Activated CD4-positive, CD25-positive, alpha-beta regulatory T cell (primary cell): Measurements from ENCODE around the gene PABPN1L.

ENCODE experiments used
- DNase-seq, 4 experiments: peaks; one replicate each; lab custom pipeline; 2025; lab: John Stamatoyannopoulos, UW

PABPN1L gene

DNA sequence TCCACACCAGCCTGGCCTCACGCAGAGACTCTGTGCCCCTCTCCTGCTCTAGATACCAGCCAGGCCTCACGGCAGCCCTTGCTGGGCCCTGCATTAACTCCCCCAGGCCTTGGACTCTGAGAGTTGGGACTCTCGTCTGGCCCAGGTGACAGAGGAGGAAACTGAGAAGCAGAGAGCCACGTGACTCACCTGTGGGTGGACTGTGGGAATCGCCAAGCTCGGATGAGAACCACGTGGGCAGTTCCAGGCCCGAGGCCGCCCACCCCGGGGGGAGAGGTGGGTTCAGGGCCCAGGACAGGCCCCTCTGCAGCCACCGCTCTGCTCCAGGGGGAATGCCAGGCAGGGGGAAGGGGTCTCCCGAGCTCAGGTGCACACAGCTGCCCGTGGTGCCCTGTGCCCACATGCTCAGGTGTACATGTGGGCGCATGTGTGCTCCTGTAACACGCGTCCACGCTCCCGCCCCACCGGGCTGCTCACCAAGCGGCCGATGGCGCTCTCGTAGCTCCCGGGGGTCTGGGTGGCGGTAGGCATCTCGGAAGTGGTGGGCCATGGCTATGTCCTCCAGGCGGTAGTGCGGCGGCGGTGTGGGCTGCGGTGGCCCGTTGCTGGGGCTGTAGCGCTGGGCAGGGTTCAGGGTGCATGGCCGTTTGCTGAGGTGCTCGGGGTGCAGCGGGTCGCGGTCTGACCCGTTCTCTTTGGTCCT, 18.3 kb upstream of the PABPN1L start:
- no peak for DNase-seq

DNA sequence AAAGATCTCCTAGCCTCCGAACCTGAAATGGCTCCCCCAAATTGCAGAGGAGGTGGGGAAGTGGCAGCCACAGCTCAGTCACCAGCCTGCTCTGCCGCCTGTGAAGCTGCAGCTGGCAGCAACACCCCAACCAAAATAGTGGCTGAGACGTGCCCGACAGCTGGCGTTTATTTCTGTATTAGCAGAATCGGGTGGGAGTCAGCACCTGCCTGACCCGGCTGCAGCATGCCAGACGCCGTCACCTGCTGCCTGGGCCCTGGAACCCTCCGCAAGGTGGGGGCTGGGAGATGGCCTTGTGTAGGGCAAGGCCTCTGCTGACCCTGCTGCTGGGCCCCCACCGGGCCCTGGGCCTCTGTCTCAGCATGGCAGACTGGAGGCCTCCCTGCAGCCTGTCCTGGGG, 17.5 kb upstream of the PABPN1L start:
- no peak for DNase-seq

DNA sequence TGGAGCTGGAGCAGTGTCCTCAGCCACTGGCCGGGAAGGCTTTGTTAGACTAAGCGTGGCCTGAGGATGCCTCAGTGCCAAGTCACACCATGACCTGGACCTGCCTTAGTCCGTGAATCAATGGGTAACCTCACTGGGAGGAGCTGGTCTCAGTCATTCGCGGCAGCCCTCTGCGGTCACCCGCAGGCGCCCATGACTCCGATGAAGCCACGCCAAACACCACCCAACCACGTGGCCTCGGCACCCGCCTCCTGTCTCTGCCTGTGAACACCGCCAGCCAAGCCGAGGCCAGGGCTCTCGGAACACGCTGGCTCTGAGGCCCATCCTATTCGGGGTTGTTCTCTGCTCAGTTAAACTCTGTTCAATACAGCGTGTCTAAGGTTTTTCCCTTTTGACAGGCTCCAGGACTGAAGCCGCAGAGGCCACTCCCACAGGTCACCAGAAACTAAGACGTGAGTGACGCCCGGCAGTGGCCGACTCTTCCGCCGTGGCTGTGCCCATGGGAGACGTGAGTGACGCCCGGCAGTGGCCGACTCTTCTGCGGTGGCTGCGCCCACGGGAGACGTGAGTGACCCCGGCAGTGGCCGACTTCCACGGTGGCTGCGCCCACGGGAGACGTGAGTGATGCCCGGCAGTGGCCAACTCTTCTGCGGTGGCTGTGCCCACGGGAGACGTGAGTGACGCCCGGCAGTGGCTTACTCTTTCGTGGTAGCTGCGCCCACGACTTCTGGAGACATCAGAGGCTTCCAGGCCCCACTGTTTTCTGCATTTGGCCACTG, 16.8 kb upstream of the PABPN1L start:
- no peak for DNase-seq

DNA sequence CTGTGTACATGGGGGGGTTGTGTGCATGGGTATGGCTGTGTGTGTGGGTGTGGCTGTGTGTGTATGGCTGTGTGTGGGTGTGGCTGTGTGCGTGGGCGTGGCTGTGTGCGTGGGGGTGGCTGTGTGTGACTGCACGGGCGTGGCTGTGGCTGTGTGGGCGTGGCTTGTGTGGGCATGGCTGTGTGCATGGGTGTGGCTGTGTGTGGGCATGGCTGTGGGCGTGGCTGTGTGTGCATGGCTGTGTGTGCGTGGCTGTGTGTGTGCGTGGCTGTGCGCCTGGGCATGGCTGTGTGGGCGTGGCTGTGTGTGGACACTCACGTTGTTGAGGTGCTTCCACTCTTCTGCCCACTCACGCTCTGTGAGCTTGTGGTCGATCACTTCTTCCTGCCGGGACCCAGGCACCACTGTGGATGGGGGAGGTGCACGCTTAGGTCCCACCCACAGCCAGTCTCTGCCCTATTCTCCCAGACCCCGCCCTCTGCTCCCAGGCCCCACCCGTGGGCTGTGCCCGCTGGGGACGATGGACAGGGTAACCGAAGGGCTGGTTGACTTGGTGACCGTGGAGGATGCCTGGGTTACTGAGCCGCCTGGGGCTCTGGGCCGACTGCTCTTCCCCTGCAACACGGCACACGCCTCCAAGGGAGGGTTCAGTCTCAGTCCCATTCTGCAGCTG, 16.0 kb upstream of the PABPN1L start:
- no peak for DNase-seq

DNA sequence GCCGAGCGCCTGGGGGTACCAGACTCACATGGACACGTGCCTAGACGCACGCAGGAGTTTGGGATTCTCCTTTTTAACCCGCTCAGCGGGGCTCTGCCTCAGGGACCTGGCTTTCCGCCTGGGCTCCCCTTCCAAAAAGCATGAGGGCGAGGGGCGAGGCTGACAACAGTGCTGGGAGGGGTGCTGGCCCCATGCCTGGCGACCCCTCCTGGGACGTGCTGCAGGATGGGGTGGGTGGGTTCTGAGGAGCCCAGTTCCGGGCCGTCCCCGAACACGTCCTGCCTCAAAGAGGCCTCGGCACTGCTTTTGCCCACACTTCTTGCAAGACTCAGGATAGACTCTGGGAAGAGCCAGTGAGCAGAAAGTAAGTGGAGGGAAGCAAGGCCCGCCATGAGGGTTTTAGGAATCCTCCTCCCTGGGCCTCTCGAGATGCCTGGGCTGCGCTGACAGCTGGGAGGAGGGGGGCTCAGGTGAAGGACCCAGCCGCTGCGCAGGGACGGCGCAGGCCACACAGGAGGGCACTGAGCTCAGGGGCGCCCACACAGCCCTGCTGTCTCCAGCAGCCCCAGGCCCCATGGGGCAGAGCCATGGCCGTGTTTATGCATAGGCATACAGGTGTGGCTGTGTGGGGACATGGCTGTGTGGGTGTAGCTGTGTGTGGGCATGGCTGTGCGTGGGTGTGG, 15.4 kb upstream of the PABPN1L start:
- no peak for DNase-seq

DNA sequence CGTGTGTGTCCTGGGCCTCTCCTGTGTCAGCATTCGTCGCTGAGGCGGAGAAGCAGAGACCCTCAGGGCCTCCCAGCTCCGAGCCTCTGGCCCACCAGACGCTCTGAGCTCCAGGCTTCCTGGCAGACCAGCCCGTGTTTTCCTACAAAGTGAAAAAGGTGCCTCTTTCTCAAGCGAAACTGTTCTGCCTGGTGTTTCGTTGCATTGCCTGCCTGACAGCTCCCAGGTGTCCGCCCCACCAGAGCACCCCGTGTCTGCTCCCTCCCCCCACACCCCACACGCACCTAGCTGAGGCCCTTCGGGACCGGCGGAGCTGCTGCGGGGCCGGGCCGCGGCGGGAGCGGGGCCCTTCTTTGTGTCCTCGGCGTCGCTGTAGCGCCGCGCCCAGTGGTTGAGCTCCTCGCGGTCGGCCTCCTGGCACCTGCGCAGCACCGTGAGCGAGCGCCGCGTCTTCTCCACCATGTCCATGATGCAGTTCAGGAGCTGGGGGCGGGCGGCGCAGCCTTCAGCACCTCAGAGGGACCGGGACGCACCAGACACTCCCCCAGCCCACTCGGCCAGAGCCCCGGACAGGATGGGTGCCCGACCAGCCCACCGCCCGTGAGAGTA, 14.7 kb upstream of the PABPN1L start:
- no peak for DNase-seq

DNA sequence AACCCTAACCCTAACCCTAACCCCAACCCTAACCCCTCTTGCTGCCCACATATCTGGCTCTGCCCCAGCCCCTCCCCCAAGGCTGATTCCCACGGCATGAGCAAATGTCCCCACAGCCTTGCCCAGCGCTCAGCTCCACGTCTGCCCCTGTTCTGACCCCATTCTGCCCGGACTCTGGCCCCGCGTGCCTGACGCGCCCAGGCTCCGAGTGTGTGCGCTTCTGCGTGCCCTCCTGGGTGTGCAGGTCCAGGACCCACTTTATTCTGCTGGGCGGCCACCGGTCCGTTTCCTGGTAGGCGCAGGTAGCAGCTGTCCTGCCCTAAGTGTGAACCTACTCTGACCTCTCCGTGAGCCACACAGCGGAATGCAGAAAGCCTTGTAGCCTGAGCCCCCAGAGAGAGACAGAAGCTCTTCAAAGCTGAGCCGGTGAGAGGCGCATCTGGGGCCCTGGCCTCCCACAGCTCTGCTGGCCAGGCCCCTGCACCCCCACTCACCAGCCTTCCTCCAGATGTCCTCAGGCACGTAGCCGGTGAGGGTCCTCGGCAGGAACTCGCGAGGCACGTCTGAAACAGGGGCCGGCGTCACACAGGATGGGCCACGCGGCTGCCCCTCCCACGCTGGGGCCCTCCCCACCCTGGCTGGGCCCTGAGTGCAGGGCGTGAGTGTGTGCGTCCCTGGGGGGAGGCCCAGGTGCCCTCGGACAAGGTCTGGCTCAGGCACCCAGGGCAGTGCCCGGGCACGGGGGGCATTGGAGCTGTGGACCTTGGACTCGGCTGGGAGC, 14.0 kb upstream of the PABPN1L start:
- no peak for DNase-seq

DNA sequence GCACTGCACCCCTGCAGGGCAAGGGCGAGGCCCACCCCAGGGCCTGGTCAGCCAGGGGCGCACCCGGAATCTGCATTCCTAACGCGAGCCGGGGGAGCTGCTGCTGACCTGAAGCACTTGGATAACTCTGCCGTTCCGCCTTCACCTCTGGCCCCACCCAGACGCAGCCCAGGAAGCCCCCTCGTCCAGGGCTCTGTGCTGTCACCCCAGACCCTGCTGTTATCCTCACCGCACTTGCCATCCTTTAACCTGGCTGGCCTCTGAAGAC, 13.3 kb upstream of the PABPN1L start:
- DNase-seq = no peak

DNA sequence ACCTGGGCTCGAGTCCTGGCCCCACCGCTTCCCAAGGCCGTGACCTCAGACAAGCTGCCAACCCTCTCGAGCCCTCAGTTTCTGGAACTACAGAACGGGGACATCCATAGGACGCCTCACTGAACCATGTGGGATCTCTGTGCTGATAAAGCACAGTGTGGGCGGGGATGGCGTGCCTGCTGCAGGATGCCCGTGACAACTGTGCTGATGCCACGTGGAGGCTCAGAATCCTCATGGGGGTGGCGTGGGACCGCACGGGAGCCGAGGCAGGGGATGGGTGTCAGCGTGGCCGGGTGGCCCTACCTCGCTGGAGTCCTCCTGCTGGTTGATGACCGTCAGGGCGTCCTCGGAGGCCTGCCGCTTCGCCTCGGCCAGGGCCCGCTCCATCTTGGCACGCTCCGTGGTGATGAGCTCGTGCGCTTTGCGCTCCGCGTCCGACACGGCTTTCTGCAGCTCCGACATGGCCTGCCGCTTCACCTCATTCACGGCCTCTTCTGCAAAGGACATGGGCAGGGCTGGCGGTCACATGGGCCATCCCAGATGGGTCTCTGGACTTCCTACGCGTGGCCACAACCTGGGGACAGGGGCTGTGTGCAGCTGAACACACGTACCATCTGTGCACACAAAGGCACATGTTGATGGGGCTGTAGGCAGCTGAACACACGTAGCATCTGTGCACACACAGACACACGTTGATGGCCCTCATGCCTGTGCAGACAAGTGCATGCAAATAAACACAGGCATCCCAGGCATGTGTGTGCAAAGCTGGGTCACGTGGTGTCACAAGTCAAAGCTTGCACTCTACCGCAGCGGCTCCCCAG, 12.7 kb upstream of the PABPN1L start:
- no peak for DNase-seq

DNA sequence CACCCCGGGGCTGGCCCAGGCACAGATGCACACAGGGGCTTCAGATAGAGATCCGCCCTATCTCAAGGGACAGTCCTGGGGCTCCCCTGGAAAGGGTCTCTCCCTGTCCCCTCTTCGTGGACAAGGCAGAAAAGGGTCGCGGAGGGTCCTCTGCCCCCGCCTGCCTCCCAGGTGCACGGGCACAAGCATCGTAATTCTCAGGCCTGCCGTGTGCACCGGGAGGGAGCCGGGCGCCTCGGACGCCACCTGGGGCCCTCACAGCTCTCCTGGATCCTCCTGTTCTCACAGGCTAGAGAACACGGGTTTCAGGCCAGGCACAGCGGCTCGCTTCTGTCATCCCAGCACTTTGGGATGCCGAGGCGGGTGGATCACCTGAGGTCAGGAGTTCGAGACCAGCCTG, 11.9 kb upstream of the PABPN1L start:
- DNase-seq = no peak

DNA sequence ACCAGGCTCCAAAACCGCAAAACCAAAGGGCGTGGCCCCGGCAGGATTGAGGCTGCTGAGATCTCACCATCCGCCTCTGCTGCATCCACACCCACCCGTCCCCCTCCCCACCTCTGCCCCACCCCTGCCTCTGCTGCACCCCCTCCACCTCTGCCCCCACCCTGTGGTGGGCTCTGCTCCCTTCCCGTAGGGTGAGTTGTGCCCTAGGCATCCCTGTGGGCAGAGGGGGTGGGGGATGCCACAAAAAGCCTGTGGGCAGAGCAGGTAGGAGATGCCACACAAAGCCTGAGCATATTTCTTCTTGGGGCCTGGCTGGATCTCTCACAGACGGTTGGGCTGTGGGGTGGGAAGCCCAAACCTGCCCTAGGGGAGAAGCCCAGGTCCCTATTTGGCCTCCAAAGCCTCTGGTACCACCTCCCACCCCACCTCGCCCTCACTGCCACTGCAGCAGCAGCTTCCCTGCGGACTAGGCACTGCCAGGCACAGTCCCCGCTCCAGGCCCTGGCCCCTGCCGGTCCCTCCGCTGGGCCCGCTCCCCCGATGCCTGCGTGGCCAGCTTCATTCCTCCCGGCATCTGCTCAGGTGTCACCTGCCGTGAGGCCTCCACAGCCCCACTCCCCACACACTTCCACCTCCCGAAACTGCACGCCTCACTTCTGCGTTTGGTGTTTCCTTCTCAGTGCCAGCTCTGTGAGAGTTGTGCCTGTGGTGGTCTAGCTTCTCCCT, 11.3 kb upstream of the PABPN1L start:
- no peak for DNase-seq

DNA sequence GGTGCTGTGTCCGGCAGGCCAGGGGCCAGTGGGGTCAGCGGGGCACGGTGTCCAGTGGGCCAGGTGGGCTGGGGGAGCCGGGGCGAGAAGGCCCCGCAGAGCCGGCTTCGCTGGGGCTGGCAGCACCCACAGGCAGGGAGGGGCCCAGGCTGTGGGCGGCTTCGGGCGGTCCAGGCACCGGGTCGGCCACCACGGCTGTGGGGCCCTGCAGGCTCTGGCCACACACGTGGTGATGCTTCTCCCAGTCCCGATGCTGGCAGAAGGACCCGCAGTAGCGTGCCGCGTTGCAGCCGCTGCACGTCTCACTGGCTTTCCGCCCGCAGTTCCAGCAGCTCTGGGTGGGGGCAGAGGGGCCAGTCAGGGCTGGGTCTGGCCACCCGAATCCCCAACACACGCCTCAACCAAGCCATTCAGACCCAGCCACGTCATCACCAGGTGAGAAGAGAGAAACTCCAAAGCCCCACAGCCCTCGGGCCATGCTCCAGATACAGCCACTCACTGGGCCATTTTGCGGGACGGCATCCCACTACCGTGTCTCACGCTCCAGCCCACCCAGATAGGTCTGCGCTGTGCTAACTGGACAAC, 10.6 kb upstream of the PABPN1L start:
- no peak for DNase-seq

DNA sequence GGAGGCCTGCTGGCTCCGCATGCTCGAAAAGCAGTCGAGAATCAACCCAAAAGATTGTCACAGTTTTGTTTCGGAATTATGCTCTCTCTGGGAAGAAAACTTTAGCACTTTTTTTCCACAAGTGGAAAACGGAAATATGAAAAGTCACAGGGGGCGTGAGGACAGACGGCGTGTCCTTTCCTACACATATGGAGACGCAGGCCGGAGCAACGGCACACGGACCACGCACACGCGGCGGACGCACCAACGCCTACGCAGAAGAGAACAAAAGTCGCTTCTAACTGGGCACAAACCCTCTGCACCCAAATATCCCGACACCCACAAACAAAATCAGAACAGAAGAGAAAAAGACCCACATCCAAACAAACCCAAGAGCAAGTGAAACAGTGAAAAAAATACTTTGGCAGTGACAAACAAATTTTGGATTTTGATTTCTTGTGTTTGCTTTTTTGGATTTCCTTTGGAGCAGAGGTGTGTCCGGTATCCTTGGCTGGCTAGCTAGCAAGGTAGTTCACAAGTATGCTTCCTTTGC, 9.3 kb upstream of the PABPN1L start:
- DNase-seq = no peak

DNA sequence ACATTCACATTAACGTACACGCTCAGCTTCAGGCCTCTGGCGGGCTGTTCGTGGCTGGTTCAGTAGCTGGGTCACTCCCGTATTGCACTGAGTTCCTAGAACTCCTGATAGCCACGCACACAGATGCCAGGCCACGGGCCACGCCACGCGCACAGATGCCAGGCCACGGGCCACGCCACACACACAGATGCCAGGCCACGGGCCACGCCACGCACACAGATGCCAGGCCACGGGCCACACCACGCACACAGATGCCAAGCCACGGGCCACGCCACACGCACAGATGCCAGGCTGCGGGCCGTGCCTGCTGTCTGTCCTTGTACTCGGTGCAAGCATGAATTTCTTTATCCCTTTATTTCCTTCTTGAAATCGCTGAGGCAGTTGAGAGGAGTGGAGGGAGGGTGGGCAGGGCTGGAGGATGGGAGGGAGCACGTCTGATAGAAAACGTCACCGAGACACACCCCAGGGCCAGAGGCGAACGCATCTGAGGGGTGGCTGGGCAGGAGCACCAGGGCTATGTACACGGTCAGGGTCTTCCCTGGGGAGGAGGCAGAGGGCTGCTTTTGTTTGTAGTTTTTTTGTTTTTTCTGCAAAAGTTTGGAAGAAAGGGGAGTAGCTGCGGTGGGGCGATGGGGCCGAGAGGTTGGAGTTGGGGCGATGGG, 8.6 kb upstream of the PABPN1L start:
- no peak for DNase-seq

DNA sequence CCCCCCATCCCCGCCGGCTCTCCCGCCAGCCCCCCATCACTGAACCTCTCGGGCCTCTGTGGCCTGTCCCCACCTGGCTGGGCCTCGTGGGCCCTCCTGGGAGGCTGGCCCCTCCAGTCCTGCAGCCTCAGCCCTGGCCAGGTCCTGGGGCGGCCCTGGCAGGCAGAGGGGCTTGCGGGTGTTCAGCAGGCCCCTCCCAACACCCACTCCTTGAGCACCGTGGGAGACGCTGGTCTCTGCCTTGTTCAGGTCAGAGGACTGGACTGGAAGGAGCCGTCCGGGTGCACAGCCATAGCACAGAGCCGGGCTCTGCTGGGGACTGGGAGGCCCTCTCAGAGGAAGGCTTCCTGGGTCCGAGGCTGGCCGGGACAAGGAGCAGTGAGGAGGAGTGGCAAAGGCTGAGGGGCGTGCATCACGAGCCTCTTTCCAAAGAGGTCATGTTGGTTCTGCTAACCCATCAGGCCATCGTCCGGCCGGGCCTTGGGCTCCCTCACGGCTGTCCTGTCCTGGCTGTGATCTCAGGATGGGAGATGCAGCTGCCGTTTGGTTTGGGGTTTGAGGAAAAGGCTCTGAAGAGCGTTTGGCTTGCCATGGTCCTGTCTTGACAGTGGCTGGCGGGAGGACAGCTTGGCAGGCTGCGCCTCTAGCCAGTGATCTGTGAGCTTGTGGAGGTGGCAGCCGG, 6.3 kb upstream of the PABPN1L start:
- DNase-seq = no peak

DNA sequence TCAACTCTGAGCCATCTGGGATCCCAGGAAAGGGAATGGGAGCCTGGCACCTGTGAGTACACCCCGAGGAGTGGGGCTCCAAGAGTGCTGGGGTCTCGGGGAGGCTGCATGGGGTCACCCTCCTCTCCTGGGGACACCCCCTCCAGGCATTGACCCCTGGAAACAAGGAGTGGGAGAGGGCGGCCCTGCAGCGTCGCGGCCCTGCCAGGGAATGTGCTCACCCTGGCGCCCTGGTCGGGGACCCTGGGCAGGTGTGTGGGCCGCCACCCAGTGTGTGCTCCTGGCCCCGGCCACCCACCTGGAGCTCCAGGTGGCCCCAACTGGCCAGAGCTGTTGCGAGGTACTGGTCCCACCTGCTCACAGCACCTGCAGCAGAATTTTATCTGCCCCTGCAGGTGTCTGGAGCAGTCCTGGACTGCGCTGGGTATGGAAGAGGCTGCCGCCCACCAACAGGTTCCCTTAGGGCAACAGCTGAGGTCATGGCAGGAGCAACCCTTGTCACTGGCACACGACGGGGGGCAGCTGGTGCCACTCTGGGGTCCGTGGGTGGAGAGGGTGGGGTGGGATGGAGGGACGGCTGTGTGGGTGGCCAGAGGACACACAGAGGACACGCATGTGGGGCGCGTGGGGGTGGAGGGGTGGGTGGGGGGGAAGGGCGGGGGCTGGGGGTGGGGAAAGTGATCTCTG, 5.4 kb upstream of the PABPN1L start:
- DNase-seq = no peak

DNA sequence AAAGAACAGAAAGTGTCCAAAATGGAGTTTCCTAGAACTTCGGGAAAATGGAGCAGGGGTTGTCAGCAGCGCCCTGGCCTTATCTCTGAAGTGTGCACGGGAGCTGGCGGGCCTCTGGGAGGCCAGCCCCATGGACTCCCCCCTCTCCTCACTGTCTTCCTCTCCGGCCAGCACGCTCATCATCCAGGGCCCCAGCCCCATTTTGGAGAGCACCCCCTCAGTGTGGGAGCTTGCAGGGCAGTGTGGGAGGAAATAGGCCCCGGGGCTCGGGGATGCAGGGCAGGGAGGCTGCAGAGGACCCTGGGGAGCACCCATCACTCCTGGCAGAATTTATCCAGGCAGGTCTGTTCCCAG, 4.9 kb upstream of the PABPN1L start:
- no peak for DNase-seq
